ENCODE data around the gene ZWILCH.

DNA sequence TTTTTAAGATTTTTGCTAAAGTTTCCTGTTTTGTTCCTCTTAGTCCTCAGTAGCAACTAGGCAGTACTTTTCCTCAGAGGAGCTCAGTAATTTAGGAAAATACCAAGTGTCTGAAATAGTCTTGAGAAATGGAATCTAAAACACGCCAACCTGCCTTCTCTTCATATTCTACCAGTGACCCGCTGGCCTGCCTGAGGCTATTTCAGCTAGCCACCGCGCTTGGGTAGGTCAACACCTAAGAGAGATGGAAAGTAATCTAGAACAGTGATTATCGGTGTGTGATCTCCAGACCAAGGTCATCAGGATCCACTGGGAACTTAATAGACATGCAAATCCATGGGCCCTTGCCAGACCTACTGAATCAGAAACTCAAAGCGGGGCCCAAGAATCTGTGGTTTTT is 53.1 kb downstream of the ZWILCH start:
- TF ChIP-seq, protein P1, sequence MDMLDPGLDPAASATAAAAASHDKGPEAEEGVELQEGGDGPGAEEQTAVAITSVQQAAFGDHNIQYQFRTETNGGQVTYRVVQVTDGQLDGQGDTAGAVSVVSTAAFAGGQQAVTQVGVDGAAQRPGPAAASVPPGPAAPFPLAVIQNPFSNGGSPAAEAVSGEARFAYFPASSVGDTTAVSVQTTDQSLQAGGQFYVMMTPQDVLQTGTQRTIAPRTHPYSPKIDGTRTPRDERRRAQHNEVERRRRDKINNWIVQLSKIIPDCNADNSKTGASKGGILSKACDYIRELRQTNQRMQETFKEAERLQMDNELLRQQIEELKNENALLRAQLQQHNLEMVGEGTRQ (IDR thresholded peaks at IDR 0.05; ENCODE audit: low read depth, low read length) = no peak
- TF ChIP-seq, protein P2, sequence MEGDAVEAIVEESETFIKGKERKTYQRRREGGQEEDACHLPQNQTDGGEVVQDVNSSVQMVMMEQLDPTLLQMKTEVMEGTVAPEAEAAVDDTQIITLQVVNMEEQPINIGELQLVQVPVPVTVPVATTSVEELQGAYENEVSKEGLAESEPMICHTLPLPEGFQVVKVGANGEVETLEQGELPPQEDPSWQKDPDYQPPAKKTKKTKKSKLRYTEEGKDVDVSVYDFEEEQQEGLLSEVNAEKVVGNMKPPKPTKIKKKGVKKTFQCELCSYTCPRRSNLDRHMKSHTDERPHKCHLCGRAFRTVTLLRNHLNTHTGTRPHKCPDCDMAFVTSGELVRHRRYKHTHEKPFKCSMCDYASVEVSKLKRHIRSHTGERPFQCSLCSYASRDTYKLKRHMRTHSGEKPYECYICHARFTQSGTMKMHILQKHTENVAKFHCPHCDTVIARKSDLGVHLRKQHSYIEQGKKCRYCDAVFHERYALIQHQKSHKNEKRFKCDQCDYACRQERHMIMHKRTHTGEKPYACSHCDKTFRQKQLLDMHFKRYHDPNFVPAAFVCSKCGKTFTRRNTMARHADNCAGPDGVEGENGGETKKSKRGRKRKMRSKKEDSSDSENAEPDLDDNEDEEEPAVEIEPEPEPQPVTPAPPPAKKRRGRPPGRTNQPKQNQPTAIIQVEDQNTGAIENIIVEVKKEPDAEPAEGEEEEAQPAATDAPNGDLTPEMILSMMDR (conservative IDR thresholded peaks at IDR 0.05; ENCODE audit: low read depth, low read length) = no peak
- TF ChIP-seq, protein P3, sequence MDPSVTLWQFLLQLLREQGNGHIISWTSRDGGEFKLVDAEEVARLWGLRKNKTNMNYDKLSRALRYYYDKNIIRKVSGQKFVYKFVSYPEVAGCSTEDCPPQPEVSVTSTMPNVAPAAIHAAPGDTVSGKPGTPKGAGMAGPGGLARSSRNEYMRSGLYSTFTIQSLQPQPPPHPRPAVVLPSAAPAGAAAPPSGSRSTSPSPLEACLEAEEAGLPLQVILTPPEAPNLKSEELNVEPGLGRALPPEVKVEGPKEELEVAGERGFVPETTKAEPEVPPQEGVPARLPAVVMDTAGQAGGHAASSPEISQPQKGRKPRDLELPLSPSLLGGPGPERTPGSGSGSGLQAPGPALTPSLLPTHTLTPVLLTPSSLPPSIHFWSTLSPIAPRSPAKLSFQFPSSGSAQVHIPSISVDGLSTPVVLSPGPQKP (IDR thresholded peaks at IDR 0.05; ENCODE audit: borderline replicate concordance, low read depth, low read length) = no peak
- TF ChIP-seq RCOR1 (IDR thresholded peaks at IDR 0.05; ENCODE audit: insufficient replicate concordance, low read length) = no peak
- no peak for TF ChIP-seq MAFK (IDR thresholded peaks at IDR 0.05; ENCODE audit: low read depth, low read length)
- no peak for TF ChIP-seq CEBPB (IDR thresholded peaks at IDR 0.05; ENCODE audit: low read depth, low read length)
- TF ChIP-seq POLR2A (IDR thresholded peaks at IDR 0.05; ENCODE audit: low read depth, low read length) = no peak
- no peak for TF ChIP-seq SMC3 (IDR thresholded peaks at IDR 0.05; ENCODE audit: low read depth, low read length)
- no peak for TF ChIP-seq RFX5 (IDR thresholded peaks at IDR 0.05; ENCODE audit: low read depth, low read length)
- TF ChIP-seq RAD21 (IDR thresholded peaks at IDR 0.05; ENCODE audit: low read length) = no peak
- TF ChIP-seq MXI1 (IDR thresholded peaks at IDR 0.05; ENCODE audit: borderline replicate concordance, low read depth, low read length) = no peak
